ENCODE data around the gene AFP. TPM values are rescaled to one million over a fixed set of nuclear protein-coding genes. Genes with fewer than 3 reads are reported as not detected.

Gene AFP
- total and polyA plus RNA-seq, 2 experiments from 2014 or later, result 0.77 to 9.1 TPM

GRCh38 chr4:73450398-73451004 lies 14.5 kb downstream of the AFP start:
- no peak overlapping the region for H3K27ac ChIP-seq

GRCh38 chr4:73451404-73451803 lies 15.4 kb downstream of the AFP start:
- Histone ChIP-seq H3K4me3 (no peak overlapping the region), H3K9me3 (ENCODE audit: low read depth) (no peaks in the 10 kb centered on the region), H3K4me1 (ENCODE audit: low read depth) (peaks cover 9% of the 10 kb centered on the region), H3K27me3 (no peaks in the 10 kb centered on the region), H3K27ac (no peak overlapping the region), H3K36me3 (no peaks in the 10 kb centered on the region)
- no peak for TF ChIP-seq CTCF (IDR thresholded peaks at IDR 0.05; ENCODE audit: low read depth, low read length)
- DNase-seq (ENCODE audit: low read depth in 1 of 2, low spot score in 1 of 2), result peak in 1 of 2 donors; percentile 69

More at GRCh38 chr4:73450398-73451004, 14.5 kb downstream of the AFP start:
- Histone ChIP-seq H3K9me3 (ENCODE audit: low read depth) (no peaks in the 10 kb centered on the region), H3K36me3 (no peaks in the 10 kb centered on the region), H3K4me1 (ENCODE audit: low read depth) (peaks cover 9% of the 10 kb centered on the region), H3K4me3 (no peak overlapping the region), H3K27me3 (no peaks in the 10 kb centered on the region)
- no peak for TF ChIP-seq CTCF (IDR thresholded peaks at IDR 0.05; ENCODE audit: low read depth, low read length)
- peak in 1 of 2 donors; percentile 80 for DNase-seq (ENCODE audit: low read depth in 1 of 2, low spot score in 1 of 2)

- Histone ChIP-seq H3K4me3 (no peak overlapping the region), H3K27ac (no peak overlapping the region)
Observed at GRCh38 chr4:73451981-73452747, 16.1 kb downstream of the AFP start.

GRCh38 chr4:73452953-73453700 lies 17.1 kb downstream of the AFP start:
- TF ChIP-seq CTCF (IDR thresholded peaks at IDR 0.05; ENCODE audit: low read depth, low read length), result no peak
- Histone ChIP-seq H3K36me3 (no peaks in the 10 kb centered on the region), H3K4me1 (ENCODE audit: low read depth) (peaks cover 9% of the 10 kb centered on the region), H3K9me3 (ENCODE audit: low read depth) (no peaks in the 10 kb centered on the region), H3K27ac (peak overlapping the region; percentile 44), H3K27me3 (no peaks in the 10 kb centered on the region), H3K4me3 (no peak overlapping the region)
- peak; percentile 6 to 8 for DNase-seq (ENCODE audit: low read depth in 1 of 2, low spot score in 1 of 2)

More at GRCh38 chr4:73451981-73452747, 16.1 kb downstream of the AFP start:
- no peaks in the 10 kb centered on the region for H3K27me3 ChIP-seq
- H3K4me1 ChIP-seq (ENCODE audit: low read depth), result peaks cover 9% of the 10 kb centered on the region
- H3K36me3 ChIP-seq, result no peaks in the 10 kb centered on the region
- H3K9me3 ChIP-seq (ENCODE audit: low read depth), result no peaks in the 10 kb centered on the region
- no peak for TF ChIP-seq CTCF (IDR thresholded peaks at IDR 0.05; ENCODE audit: low read depth, low read length)
- DNase-seq (ENCODE audit: low read depth in 1 of 2, low spot score in 1 of 2), result peak in 1 of 2 donors; percentile 32

GRCh38 chr4:73453701-73454005 lies 17.6 kb downstream of the AFP start:
- Histone ChIP-seq H3K4me3 (no peak overlapping the region), H3K27ac (peak overlapping the region; percentile 44), H3K9me3 (ENCODE audit: low read depth) (no peaks in the 10 kb centered on the region), H3K27me3 (no peaks in the 10 kb centered on the region), H3K4me1 (ENCODE audit: low read depth) (peaks cover 9% of the 10 kb centered on the region), H3K36me3 (no peaks in the 10 kb centered on the region)
- peak; percentile 8 to 26 for DNase-seq (ENCODE audit: low read depth in 1 of 2, low spot score in 1 of 2)
- no peak for TF ChIP-seq CTCF (IDR thresholded peaks at IDR 0.05; ENCODE audit: low read depth, low read length)
